ENCODE results near the gene PRRT2.

The PRRT2 gene

DNA sequence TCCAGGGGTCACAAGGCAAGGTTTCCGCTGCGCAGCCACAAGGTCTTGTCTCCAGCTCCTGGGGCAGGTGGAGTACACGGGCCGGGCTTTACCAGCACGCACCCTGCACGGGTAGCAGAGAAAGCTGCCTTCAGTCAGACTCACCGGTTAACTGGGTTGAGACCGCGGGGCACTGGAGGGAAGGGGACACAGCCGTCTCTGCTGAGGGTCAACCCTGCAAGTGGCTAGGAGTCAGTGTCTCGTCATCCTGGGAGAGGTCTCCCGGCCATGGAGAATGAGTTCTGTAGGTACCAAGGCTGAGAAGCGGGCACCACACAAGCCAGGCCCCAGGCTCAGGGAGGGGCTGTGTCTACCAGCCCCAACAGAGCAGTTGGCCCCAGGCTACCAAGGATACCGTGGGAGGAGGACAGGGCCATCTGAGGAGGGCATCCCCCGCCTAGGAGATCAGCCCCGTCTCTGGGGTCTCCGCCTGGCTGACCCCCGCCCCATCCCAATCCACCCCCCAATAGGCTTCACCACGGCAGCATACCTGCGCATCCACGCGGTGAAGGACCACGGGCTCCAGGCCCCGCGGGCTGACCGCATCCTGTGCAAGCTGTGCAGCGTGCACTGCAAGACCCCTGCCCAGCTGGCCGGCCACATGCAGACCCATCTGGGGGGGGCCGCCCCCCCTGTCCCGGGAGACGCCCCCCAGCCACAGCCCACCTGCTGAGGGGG, 2.8 kb upstream of the PRRT2 start:
- peak overlapping the region; percentile 66 for H3K4me3 ChIP-seq (replicated peaks; ENCODE audit: low read depth, low read length)
- DNase-seq (ENCODE audit: low read depth) = no peak
- TF ChIP-seq, protein P1, sequence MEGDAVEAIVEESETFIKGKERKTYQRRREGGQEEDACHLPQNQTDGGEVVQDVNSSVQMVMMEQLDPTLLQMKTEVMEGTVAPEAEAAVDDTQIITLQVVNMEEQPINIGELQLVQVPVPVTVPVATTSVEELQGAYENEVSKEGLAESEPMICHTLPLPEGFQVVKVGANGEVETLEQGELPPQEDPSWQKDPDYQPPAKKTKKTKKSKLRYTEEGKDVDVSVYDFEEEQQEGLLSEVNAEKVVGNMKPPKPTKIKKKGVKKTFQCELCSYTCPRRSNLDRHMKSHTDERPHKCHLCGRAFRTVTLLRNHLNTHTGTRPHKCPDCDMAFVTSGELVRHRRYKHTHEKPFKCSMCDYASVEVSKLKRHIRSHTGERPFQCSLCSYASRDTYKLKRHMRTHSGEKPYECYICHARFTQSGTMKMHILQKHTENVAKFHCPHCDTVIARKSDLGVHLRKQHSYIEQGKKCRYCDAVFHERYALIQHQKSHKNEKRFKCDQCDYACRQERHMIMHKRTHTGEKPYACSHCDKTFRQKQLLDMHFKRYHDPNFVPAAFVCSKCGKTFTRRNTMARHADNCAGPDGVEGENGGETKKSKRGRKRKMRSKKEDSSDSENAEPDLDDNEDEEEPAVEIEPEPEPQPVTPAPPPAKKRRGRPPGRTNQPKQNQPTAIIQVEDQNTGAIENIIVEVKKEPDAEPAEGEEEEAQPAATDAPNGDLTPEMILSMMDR (IDR thresholded peaks at IDR 0.05; ENCODE audit: low read length, missing control alignments) = no peak

DNA sequence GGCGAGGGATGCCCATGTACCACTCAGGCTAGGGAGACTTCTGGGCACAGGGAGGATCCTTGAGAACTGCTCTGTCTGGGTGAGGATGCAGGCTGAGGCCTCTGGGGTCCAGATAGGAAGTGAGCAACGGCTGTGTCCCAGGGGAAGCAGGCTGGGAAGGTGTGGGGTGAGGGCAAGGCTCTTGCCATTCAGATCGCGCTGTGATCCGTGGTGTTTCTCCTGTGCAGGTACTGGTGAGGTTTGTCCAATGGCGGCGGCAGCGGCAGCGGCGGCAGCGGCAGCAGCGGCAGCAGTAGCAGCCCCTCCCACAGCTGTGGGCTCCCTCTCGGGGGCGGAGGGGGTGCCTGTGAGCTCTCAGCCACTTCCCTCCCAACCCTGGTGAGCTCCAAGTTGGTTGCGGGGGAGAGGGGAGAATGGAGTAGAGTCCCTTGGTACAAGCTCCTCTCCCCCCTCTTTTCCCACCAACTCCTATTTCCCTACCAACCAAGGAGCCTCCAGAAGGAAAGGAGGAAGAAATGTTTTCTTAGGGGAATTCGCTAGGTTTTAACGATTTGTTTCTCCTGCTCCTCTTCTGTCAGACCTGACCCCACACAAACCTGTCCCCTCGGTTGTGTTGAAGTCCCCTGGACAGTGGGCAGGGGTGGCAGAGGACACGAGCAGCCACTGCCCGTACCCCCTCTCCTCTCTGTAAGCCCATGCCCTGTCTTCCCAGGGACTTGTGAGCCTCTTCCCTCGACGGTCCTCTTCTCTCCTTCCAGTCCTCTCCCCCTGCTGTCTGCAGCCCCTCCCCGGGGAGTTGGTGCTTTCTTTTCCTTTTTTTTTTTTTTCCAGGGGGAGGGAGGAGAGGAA, 1.9 kb upstream of the PRRT2 start:
- H3K4me3 ChIP-seq (replicated peaks; ENCODE audit: low read depth, low read length) = peak overlapping the region; percentile 12
- no peak for DNase-seq (ENCODE audit: low read depth)
- TF ChIP-seq, protein P1 (IDR thresholded peaks at IDR 0.05; ENCODE audit: low read length, missing control alignments) = no peak

DNA sequence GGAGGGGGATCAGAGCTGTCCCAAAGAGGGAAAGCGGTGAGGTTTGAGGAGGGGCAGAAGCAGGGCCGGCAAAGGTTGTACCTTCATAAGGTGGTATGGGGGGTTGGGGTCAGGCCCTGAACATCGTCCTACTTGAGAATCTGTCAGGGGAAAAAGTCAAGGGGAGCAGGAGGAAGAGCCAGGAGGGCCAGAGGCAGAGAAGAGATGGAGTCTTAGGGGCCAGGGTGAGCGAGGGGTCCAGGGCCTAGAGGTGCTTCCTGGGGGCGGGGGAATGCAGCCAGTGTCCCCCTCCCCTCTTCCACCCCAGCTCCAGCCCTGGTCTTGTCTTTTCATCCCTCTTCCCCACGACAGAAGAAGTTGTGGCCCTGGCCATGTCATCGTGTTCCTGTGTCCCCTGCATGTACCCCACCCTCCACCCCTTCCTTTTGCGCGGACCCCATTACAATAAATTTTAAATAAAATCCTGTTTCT, 1.3 kb upstream of the PRRT2 start:
- H3K4me3 ChIP-seq (replicated peaks; ENCODE audit: low read depth, low read length) = no peak overlapping the region
- TF ChIP-seq, protein P1 (IDR thresholded peaks at IDR 0.05; ENCODE audit: low read length, missing control alignments) = no peak
- DNase-seq (ENCODE audit: low read depth) = no peak

DNA sequence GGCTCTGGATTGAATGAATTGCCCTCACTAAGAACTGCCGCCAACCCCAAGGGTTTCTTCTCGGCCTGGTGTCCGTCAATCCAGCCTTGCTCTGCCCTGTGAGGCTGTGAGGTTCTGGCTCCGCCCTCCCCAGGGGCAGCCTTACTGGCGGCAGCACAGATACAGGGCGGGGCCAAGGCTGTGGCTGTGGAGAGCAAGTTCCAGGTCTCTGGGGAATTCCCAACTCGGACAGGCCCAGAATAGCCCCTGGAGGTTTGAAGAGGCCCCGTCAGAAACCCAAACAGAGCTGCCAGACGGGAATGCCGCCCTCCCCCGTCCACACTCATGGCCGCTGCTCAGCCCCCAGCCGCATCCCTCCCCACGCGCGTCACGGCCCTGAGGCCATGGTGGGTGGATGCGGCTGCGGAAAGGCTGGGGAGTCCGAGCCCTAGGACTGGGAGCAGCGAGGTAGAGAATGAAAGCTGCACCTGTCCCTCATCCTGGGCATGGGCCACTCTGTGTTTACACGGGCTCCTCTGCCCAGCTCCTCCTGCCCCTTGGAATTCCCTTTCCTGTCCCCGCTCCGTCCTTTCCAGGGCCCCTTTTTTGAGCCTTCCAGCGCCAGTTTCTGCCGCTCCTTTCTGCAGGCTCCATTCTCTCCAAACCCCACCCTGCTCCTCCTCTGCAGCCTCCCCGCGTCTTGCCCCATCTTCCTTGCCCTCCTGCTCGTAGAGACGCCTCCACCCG, 660 bp upstream of the PRRT2 start:
- TF ChIP-seq, protein P1 (IDR thresholded peaks at IDR 0.05; ENCODE audit: low read length, missing control alignments) = no peak
- DNase-seq (ENCODE audit: low read depth) = peak; percentile 99
- H3K4me3 ChIP-seq (replicated peaks; ENCODE audit: low read depth, low read length) = peak overlapping the region; percentile 60

DNA sequence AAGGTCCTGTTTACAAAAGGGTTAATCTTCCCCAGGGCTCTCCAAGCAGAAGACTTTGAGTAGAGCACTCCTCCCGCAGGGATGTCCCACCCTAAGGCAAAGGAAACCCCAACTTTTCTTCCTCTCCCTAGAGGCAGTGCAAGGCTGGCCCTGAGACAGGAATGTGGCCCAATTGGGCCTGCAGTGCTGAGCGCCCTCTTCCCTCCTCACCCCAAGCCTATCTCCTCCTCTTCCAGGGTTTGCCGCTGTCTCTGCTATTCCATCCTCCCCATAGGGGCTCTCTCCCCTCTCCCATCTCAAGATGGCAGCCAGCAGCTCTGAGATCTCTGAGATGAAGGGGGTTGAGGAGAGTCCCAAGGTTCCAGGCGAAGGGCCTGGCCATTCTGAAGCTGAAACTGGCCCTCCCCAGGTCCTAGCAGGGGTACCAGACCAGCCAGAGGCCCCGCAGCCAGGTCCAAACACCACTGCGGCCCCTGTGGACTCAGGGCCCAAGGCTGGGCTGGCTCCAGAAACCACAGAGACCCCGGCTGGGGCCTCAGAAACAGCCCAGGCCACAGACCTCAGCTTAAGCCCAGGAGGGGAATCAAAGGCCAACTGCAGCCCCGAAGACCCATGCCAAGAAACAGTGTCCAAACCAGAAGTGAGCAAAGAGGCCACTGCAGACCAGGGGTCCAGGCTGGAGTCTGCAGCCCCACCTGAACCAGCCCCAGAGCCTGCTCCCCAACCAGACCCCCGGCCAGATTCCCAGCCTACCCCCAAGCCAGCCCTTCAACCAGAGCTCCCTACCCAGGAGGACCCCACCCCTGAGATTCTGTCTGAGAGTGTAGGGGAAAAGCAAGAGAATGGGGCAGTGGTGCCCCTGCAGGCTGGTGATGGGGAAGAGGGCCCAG, 1.0 kb downstream of the PRRT2 start:
- no peak for DNase-seq (ENCODE audit: low read depth)
- TF ChIP-seq, protein P1 (IDR thresholded peaks at IDR 0.05; ENCODE audit: low read length, missing control alignments) = no peak
- H3K4me3 ChIP-seq (replicated peaks; ENCODE audit: low read depth, low read length) = peak overlapping the region; percentile 60
